GM19043 (cell line): Measurements from ENCODE around the gene NDUFB3.

Experiments used
- ATAC-seq: cut with Tn5 transposase; IDR thresholded peaks from one replicate; pipeline ENCODE4 v1.9.1; 2021; ENCODE audit warnings: low read depth; ENCODE audit not compliant: unreplicated experiment

Gene NDUFB3

GRCh38 chr2:201084863-201085262, 13.1 kb downstream of the NDUFB3 start:
- no peak for ATAC-seq

- ATAC-seq: no peak
These were observed 18.8 kb downstream of the NDUFB3 start for GRCh38 chr2:201090574-201090973.

- ATAC-seq: no peak
These were observed 21.8 kb downstream of the NDUFB3 start for GRCh38 chr2:201093573-201093972.

GRCh38 chr2:201100497-201100896, 28.7 kb downstream of the NDUFB3 start:
- no peak for ATAC-seq

GRCh38 chr2:201105759-201106158, 34.0 kb downstream of the NDUFB3 start:
- ATAC-seq: no peak

GRCh38 chr2:201107624-201108023, 35.8 kb downstream of the NDUFB3 start:
- no peak for ATAC-seq

- ATAC-seq: no peak
These were observed 36.5 kb downstream of the NDUFB3 start for GRCh38 chr2:201108341-201108740.

GRCh38 chr2:201109186-201109585, 37.4 kb downstream of the NDUFB3 start:
- ATAC-seq: no peak

GRCh38 chr2:201110615-201111014, 38.8 kb downstream of the NDUFB3 start:
- no peak for ATAC-seq

GRCh38 chr2:201111096-201111495, 39.3 kb downstream of the NDUFB3 start:
- ATAC-seq: no peak

- ATAC-seq: no peak
These were observed 42.5 kb downstream of the NDUFB3 start for GRCh38 chr2:201114350-201114749.

GRCh38 chr2:201114846-201115245, 43.0 kb downstream of the NDUFB3 start:
- no peak for ATAC-seq

- ATAC-seq: peak; percentile 30
These were observed 44.5 kb downstream of the NDUFB3 start, which contains the start of gene CFLAR for GRCh38 chr2:201116115-201116958. Gene CFLAR, plus strand, starts transcription at chr2:201116164. Its CDS starts 13,702 bp downstream, at chr2:201129866.

- peak; percentile 25 for ATAC-seq
These were observed 45.3 kb downstream of the NDUFB3 start for GRCh38 chr2:201116959-201117734.

- peak; percentile 0 for ATAC-seq
These were observed 45.9 kb downstream of the NDUFB3 start for GRCh38 chr2:201117735-201118094.

- ATAC-seq: peak; percentile 36
These were observed 46.5 kb downstream of the NDUFB3 start for GRCh38 chr2:201118121-201118960.

GRCh38 chr2:201118961-201119854, 47.4 kb downstream of the NDUFB3 start:
- ATAC-seq: no peak

GRCh38 chr2:201122276-201122675, 50.5 kb downstream of the NDUFB3 start:
- no peak for ATAC-seq

- ATAC-seq: peak; percentile 21
These were observed 54.7 kb downstream of the NDUFB3 start for GRCh38 chr2:201126308-201127151.
